Fibroblast of lung (primary cell): ENCODE data around the gene TCF4. TPM values are rescaled to one million over a fixed set of nuclear protein-coding genes. Genes with fewer than 3 reads are reported as not detected.

ENCODE experiments used
- DNase-seq, 2 donors: peaks; one replicate each; pipeline versions ENCODE4 v3.0.0 to v3.0.0-alpha.2; 2010; ENCODE audit warnings: low read depth in 2 of 2
- H2AFZ ChIP-seq: 2 replicates; pipeline ENCODE4 v1.5.1; 2012; ENCODE audit warnings: low read length, control low read depth, inconsistent platforms
- H3K27ac ChIP-seq: 2 replicates; pipeline ENCODE4 v1.5.1; 2011; ENCODE audit warnings: low read length, control low read depth; ENCODE audit not compliant: insufficient read depth
- H3K27me3 ChIP-seq: 2 replicates; pipeline ENCODE4 v1.5.1; 2011; ENCODE audit warnings: mild to moderate bottlenecking, low read length; ENCODE audit not compliant: control insufficient read depth, insufficient read depth
- H3K36me3 ChIP-seq: 2 replicates; pipeline ENCODE4 v1.5.1; 2011; ENCODE audit warnings: low read length; ENCODE audit not compliant: control insufficient read depth, insufficient read depth
- H3K4me1 ChIP-seq: 2 replicates; pipeline ENCODE4 v1.5.1; 2011; ENCODE audit warnings: low read length; ENCODE audit not compliant: control insufficient read depth, insufficient read depth; ENCODE audit errors: extremely low read depth
- H3K4me2 ChIP-seq: 2 replicates; pipeline ENCODE4 v1.5.1; 2011; ENCODE audit warnings: low read length, control low read depth; ENCODE audit not compliant: insufficient read depth; ENCODE audit errors: extremely low read depth
- H3K4me3 ChIP-seq, 4 experiments: fragments of 200-600 bp in 1 of 4; sonication (generic) in 1 of 4; replicated peaks in 1 of 4; 2 replicates each; pipeline ENCODE4 v1.5.1; 2011 to 2016; ENCODE audit warnings: low read length in 4 of 4, low read depth in 3 of 4, mild to moderate bottlenecking in 3 of 4, control low read depth in 2 of 4, inconsistent platforms in 1 of 4, mixed read lengths in 1 of 4; ENCODE audit not compliant: insufficient read depth in 1 of 4; ENCODE audit errors: control extremely low read depth in 1 of 4
- H3K79me2 ChIP-seq: 2 replicates; pipeline ENCODE4 v1.5.1; 2012; ENCODE audit warnings: mild to moderate bottlenecking, low read length, inconsistent platforms; ENCODE audit not compliant: control insufficient read depth, insufficient read depth
- H3K9ac ChIP-seq: 2 replicates; pipeline ENCODE4 v1.5.1; 2011; ENCODE audit warnings: mild to moderate bottlenecking, low read length, control low read depth; ENCODE audit not compliant: insufficient read depth
- H3K9me3 ChIP-seq: 2 replicates; pipeline ENCODE4 v1.5.1; 2012; ENCODE audit warnings: low read depth, low read length; ENCODE audit not compliant: control insufficient read depth, insufficient read depth
- H4K20me1 ChIP-seq: 2 replicates; pipeline ENCODE4 v1.5.1; 2011; ENCODE audit warnings: low read length; ENCODE audit not compliant: control insufficient read depth, insufficient read depth; ENCODE audit errors: extremely low read depth
- EZH2 ChIP-seq: IDR thresholded peaks from 2 replicates; pipeline ENCODE4 v1.5.1; 2012; ENCODE audit warnings: low read length, control low read depth, mild to moderate bottlenecking; ENCODE audit errors: missing control alignments
- polyA plus RNA-seq, 2 donors: library from polyadenylated mRNA; depleted of rRNA in 1 of 2; stranded (reverse) in 1 of 2; unstranded in 1 of 2; fragments of >200 nt; gene quantifications; 2 replicates each; pipeline ENCODE4 v1.2.1, GENCODE V29; 2011 to 2012; ENCODE audit warnings: missing spikeins in 1 of 2
- total RNA-seq: library from RNA; depleted of rRNA; stranded (reverse); fragments of >200 nt; gene quantifications from 2 replicates; pipeline ENCODE4 v1.2.1, GENCODE V29; 2014
- TF ChIP-seq, protein P1 (sequence below), 2 donors: IDR thresholded peaks in 1 of 2; conservative IDR thresholded peaks in 1 of 2; 1 replicate in 1 of 2; 2 replicates in 1 of 2; pipeline ENCODE4 v1.5.1; 2011 to 2012; ENCODE audit warnings: low read length in 2 of 2, control low read depth in 1 of 2, inconsistent platforms in 1 of 2, low read depth in 1 of 2, mild to moderate bottlenecking in 1 of 2

The TCF4 gene
- total and polyA plus RNA-seq, 2 donors (not counting 1 experiment from before 2014, with no cell fraction given) = 48.9 to 57.6 TPM

- no peaks in the 10 kb centered on the region for H3K36me3 ChIP-seq
- H3K27me3 ChIP-seq = no peaks in the 10 kb centered on the region
- H3K9me3 ChIP-seq = no peaks in the 10 kb centered on the region
- H2AFZ ChIP-seq = no peak overlapping the region
- TF ChIP-seq, protein P1, sequence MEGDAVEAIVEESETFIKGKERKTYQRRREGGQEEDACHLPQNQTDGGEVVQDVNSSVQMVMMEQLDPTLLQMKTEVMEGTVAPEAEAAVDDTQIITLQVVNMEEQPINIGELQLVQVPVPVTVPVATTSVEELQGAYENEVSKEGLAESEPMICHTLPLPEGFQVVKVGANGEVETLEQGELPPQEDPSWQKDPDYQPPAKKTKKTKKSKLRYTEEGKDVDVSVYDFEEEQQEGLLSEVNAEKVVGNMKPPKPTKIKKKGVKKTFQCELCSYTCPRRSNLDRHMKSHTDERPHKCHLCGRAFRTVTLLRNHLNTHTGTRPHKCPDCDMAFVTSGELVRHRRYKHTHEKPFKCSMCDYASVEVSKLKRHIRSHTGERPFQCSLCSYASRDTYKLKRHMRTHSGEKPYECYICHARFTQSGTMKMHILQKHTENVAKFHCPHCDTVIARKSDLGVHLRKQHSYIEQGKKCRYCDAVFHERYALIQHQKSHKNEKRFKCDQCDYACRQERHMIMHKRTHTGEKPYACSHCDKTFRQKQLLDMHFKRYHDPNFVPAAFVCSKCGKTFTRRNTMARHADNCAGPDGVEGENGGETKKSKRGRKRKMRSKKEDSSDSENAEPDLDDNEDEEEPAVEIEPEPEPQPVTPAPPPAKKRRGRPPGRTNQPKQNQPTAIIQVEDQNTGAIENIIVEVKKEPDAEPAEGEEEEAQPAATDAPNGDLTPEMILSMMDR (conservative IDR thresholded peaks at IDR 0.05 in 1 of 2, IDR thresholded peaks at IDR 0.05 in 1 of 2; ENCODE audit: low read depth in 1 of 2, low read length in 2 of 2) = no peak
- no peak for TF ChIP-seq EZH2
- H3K9ac ChIP-seq = no peak overlapping the region
- no peaks in the 10 kb centered on the region for H4K20me1 ChIP-seq
- peak in 1 of 2 donors; percentile 49 for DNase-seq
- peaks cover 2% of the 10 kb centered on the region for H3K4me1 ChIP-seq
- H3K79me2 ChIP-seq = peaks cover 15% of the 10 kb centered on the region
- peak overlapping the region; percentile 29 for H3K27ac ChIP-seq
- peak overlapping the region in 2 of 4 experiments; percentile 7 to 17 for H3K4me3 ChIP-seq
- H3K4me2 ChIP-seq = peak overlapping the region; percentile 70
Measured at GRCh38 chr18:55508651-55509050, 79.3 kb downstream of the TCF4 start.

DNA sequence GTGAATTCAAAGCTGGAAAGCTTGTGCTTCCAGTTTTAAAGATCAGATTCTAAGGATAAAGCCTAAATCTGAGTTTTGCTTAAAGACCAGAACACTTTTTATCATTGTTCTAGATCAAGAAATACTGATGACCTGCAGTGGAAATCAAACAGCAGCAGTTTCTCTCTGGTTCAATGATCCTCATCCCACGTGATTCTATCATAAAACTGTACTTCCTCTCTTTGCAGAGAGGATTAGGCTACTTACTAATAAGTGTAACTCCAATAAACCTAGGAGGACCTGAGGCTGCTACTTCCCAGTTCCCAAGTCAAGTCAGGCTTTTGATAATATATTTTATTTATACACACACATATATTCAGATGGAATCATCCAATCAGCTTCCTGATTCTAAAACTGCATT is 81.9 kb downstream of the TCF4 start:
- H3K4me3 ChIP-seq = no peak overlapping the region
- no peak overlapping the region for H3K4me2 ChIP-seq
- no peaks in the 10 kb centered on the region for H3K9me3 ChIP-seq
- no peak overlapping the region for H2AFZ ChIP-seq
- TF ChIP-seq, protein P1 (conservative IDR thresholded peaks at IDR 0.05 in 1 of 2, IDR thresholded peaks at IDR 0.05 in 1 of 2; ENCODE audit: low read depth in 1 of 2, low read length in 2 of 2) = no peak
- TF ChIP-seq EZH2 = no peak
- no peaks in the 10 kb centered on the region for H4K20me1 ChIP-seq
- H3K36me3 ChIP-seq = no peaks in the 10 kb centered on the region
- H3K27me3 ChIP-seq = no peaks in the 10 kb centered on the region
- no peak for DNase-seq
- peaks cover 21% of the 10 kb centered on the region for H3K79me2 ChIP-seq
- H3K27ac ChIP-seq = no peak overlapping the region
- peaks cover 5% of the 10 kb centered on the region for H3K4me1 ChIP-seq
- H3K9ac ChIP-seq = no peak overlapping the region

- Histone ChIP-seq H3K4me2 (no peak overlapping the region), H3K27me3 (no peaks in the 10 kb centered on the region), H3K9me3 (no peaks in the 10 kb centered on the region), H3K9ac (no peak overlapping the region), H2AFZ (no peak overlapping the region), H4K20me1 (no peaks in the 10 kb centered on the region), H3K4me1 (peaks cover 6% of the 10 kb centered on the region), H3K36me3 (no peaks in the 10 kb centered on the region), H3K4me3 (no peak overlapping the region), H3K79me2 (peaks cover 21% of the 10 kb centered on the region), H3K27ac (no peak overlapping the region)
- DNase-seq = no peak
- TF ChIP-seq, protein P1 (conservative IDR thresholded peaks at IDR 0.05 in 1 of 2, IDR thresholded peaks at IDR 0.05 in 1 of 2; ENCODE audit: low read depth in 1 of 2, low read length in 2 of 2) = no peak
- TF ChIP-seq EZH2 = no peak
Measured at GRCh38 chr18:55504808-55505207, 83.2 kb downstream of the TCF4 start.
